Caco-2 (cell line): Measurements from ENCODE around the gene IGFL1. TPM values are rescaled to one million over a fixed set of nuclear protein-coding genes. Genes with fewer than 3 reads are reported as not detected.
"Not testable (repeated sequence)": the region's sequence is repeated elsewhere in the genome, so short reads cannot be mapped to it uniquely, and the experiment has no call there.

Experiments
- BruUV-seq: library from RNA; stranded (reverse); fragments of 400-500 nt; replicated peaks from 2 replicates; lab custom pipeline; 2021; lab: Mats Ljungman, UMichigan
- CTCF ChIA-PET: fragments of 300-600 bp; sonication (Branson Sonifier 250); formaldehyde crosslinking; loops from one replicate; lab custom pipeline; 2022; ENCODE audit warnings: antibody characterized with exemption; lab: Charles Lee
- POLR2A ChIA-PET: fragments of 300-600 bp; sonication (Branson Sonifier 250); formaldehyde crosslinking; loops from one replicate; lab custom pipeline; 2022; ENCODE audit warnings: antibody characterized with exemption; lab: Charles Lee
- DNase-seq, 2 experiments: peaks; one replicate each; pipeline versions ENCODE4 v3.0.0 to v3.0.0-alpha.2; 2020 to 2022
- H3K27me3 ChIP-seq: replicated peaks from 2 replicates; pipeline ENCODE4 v1.6.0; 2011; ENCODE audit warnings: low read length; ENCODE audit not compliant: control insufficient read depth, insufficient read depth
- H3K36me3 ChIP-seq: 2 replicates; pipeline ENCODE4 v1.5.1; 2011; ENCODE audit warnings: low read length; ENCODE audit not compliant: control insufficient read depth, insufficient read depth
- H3K4me1 ChIP-seq: fragments of 250-450 bp; sonication (Bioruptor Pico); 2 replicates; pipeline ENCODE4 v1.5.1; 2020; ENCODE audit warnings: mild to moderate bottlenecking
- H3K4me3 ChIP-seq: 2 replicates; pipeline ENCODE4 v1.5.1; 2011; ENCODE audit warnings: low read depth, mild to moderate bottlenecking, control low read depth, low read length
- H3K9me3 ChIP-seq: fragments of 250-450 bp; sonication (Bioruptor Pico); 2 replicates; pipeline ENCODE4 v1.5.1; 2020; ENCODE audit warnings: mild to moderate bottlenecking, moderate library complexity
- H3K27ac Mint-ChIP-seq: one replicate; pipeline ENCODE4 v1.8.0; 2022; ENCODE audit warnings: mixed read lengths; ENCODE audit not compliant: unreplicated experiment
- H3K27me3 Mint-ChIP-seq: one replicate; pipeline ENCODE4 v1.8.0; 2022; ENCODE audit warnings: mixed read lengths; ENCODE audit not compliant: insufficient read depth, unreplicated experiment
- H3K36me3 Mint-ChIP-seq: one replicate; pipeline ENCODE4 v1.8.0; 2022; ENCODE audit warnings: mild to moderate bottlenecking, mixed read lengths; ENCODE audit not compliant: insufficient read depth, unreplicated experiment
- H3K4me1 Mint-ChIP-seq: one replicate; pipeline ENCODE4 v1.8.0; 2022; ENCODE audit warnings: low read depth, mixed read lengths; ENCODE audit not compliant: unreplicated experiment
- H3K4me3 Mint-ChIP-seq: one replicate; pipeline ENCODE4 v1.8.0; 2022; ENCODE audit warnings: mild to moderate bottlenecking, moderate library complexity, mixed read lengths; ENCODE audit not compliant: unreplicated experiment
- H3K9me3 Mint-ChIP-seq: one replicate; pipeline ENCODE4 v1.8.0; 2022; ENCODE audit warnings: mixed read lengths; ENCODE audit not compliant: unreplicated experiment
- intact Hi-C: fragments of 100-400 bp; cut with micrococcal nuclease; formaldehyde crosslinking; loops from one replicate; pipeline ENCODE4 v1.10.0; 2022; ENCODE audit not compliant: unreplicated experiment
- total RNA-seq: library from RNA; stranded (reverse); gene quantifications from 2 replicates; pipeline ENCODE4 v1.2.3, GENCODE V29; 2022
- TF ChIP-seq, protein P1 (sequence below), 2 experiments: fragments of 200-600 bp in 1 of 2; IDR thresholded peaks; 1 replicate in 1 of 2; 2 replicates in 1 of 2; pipeline versions ENCODE4 v1.5.1 to v1.8.0; 2011 to 2022; ENCODE audit warnings: antibody characterized with exemption in 1 of 2, control low read depth in 1 of 2, inconsistent platforms in 1 of 2, low read depth in 1 of 2, low read length in 1 of 2, mild to moderate bottlenecking in 1 of 2, moderate library complexity in 1 of 2; ENCODE audit not compliant: insufficient read depth in 1 of 2, severe bottlenecking in 1 of 2, unreplicated experiment in 1 of 2

The IGFL1 gene
- total RNA-seq, 1 experiment from 2014 or later, result not detected

DNA sequence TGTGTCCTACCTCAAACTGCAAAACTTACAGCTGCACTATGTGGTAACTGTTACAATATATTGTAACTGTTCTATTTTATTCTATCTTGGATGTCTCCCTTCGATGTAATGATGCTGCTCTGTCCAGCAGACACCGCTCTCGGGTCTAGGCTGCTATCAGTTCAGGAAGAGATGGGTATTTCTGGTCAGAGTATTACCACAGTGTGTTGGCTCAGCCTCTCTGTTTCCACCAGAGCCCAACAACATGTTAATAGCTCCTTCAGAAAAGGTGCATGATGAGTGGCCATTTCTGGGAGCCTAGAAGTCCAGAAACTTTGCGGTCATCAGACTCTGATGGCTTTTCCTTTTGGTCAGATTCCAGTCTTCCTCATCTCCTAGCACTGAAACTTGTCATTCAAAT lies 35.9 kb upstream of the IGFL1 start:
- H3K4me1 Mint-ChIP-seq, result peaks cover 35% of the 10 kb centered on the region
- TF ChIP-seq, protein P1, sequence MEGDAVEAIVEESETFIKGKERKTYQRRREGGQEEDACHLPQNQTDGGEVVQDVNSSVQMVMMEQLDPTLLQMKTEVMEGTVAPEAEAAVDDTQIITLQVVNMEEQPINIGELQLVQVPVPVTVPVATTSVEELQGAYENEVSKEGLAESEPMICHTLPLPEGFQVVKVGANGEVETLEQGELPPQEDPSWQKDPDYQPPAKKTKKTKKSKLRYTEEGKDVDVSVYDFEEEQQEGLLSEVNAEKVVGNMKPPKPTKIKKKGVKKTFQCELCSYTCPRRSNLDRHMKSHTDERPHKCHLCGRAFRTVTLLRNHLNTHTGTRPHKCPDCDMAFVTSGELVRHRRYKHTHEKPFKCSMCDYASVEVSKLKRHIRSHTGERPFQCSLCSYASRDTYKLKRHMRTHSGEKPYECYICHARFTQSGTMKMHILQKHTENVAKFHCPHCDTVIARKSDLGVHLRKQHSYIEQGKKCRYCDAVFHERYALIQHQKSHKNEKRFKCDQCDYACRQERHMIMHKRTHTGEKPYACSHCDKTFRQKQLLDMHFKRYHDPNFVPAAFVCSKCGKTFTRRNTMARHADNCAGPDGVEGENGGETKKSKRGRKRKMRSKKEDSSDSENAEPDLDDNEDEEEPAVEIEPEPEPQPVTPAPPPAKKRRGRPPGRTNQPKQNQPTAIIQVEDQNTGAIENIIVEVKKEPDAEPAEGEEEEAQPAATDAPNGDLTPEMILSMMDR (IDR thresholded peaks at IDR 0.05; ENCODE audit: insufficient read depth in 1 of 2, low read depth in 1 of 2, low read length in 1 of 2, severe bottlenecking in 1 of 2, unreplicated experiment in 1 of 2), result no peak
- Histone ChIP-seq H3K4me3 (no peak overlapping the region), H3K27me3 (no peaks in the 10 kb centered on the region), H3K9me3 (no peaks in the 10 kb centered on the region), H3K4me1 (peaks cover 33% of the 10 kb centered on the region), H3K36me3 (no peaks in the 10 kb centered on the region)
- intact Hi-C loops, result loop anchor here (1.0 kb wide), 3 partner anchors 10 to 72 kb away; no protein-coding TSS in a partner anchor
- ChIA-PET POLR2A (interaction anchor here (1.0 kb wide), 1 partner anchor 17 kb away, joined by 4 read pairs; no protein-coding TSS in a partner anchor), CTCF (interaction anchor here (0.6 to 1.4 kb wide), 6 partner anchors 17 to 597 kb away, joined by 3 to 6 read pairs (median 4); partner anchors contain the start of gene IGFL2)
- no peaks in the 10 kb centered on the region for H3K9me3 Mint-ChIP-seq
- H3K36me3 Mint-ChIP-seq, result no peaks in the 10 kb centered on the region
- peak overlapping the region; percentile 87 for H3K27ac Mint-ChIP-seq
- no peak overlapping the region for H3K4me3 Mint-ChIP-seq
- BruUV-seq, result no TSS peak
- no peaks in the 10 kb centered on the region for H3K27me3 Mint-ChIP-seq
- DNase-seq, result no peak

DNA sequence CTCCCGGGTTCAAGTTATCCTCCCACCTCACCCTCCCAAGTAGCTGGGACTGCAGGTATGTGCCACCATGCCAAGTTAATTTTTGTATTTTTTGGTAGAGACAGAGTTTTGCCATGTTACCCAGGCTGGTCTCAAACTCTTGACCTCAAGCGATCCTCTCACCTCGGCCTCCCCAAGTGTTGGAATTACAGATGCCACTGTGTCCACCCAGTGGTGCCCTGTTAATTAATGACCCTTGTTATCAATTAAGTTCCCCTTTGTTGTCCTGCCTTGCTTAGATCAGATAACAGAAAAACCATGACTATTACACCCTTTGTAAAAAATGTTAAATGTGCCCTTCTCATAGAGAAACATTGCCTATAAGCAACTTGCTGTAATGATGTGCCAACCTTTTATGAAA lies 34.4 kb upstream of the IGFL1 start:
- Histone ChIP-seq H3K36me3 (no peaks in the 10 kb centered on the region), H3K4me3 (no peak overlapping the region), H3K9me3 (no peaks in the 10 kb centered on the region), H3K4me1 (peaks cover 30% of the 10 kb centered on the region), H3K27me3 (no peaks in the 10 kb centered on the region)
- Mint-ChIP-seq H3K9me3 (no peaks in the 10 kb centered on the region), H3K27ac (no peak overlapping the region), H3K4me3 (no peak overlapping the region), H3K27me3 (no peaks in the 10 kb centered on the region), H3K4me1 (peaks cover 31% of the 10 kb centered on the region), H3K36me3 (no peaks in the 10 kb centered on the region)
- no peak for DNase-seq
- BruUV-seq, result no TSS peak
- ChIA-PET POLR2A (no interaction called here), CTCF (interaction anchor here (0.7 kb wide), 1 partner anchor 74 kb away, joined by 3 read pairs; no protein-coding TSS in a partner anchor)
- TF ChIP-seq, protein P1 (IDR thresholded peaks at IDR 0.05; ENCODE audit: insufficient read depth in 1 of 2, low read depth in 1 of 2, low read length in 1 of 2, severe bottlenecking in 1 of 2, unreplicated experiment in 1 of 2), result no peak
- intact Hi-C loops, result no loop called here

- H3K36me3 ChIP-seq, H3K36me3 Mint-ChIP-seq, POLR2A ChIA-PET, H3K9me3 Mint-ChIP-seq, H3K9me3 ChIP-seq, intact Hi-C loops, H3K4me3 ChIP-seq, DNase-seq, H3K27ac Mint-ChIP-seq, H3K4me3 Mint-ChIP-seq, H3K27me3 ChIP-seq, H3K27me3 Mint-ChIP-seq, CTCF ChIA-PET, BruUV-seq: not testable (repeated sequence)
- peaks cover 29% of the 10 kb centered on the region for H3K4me1 Mint-ChIP-seq
- H3K4me1 ChIP-seq, result peaks cover 30% of the 10 kb centered on the region
Observed at GRCh38 chr19:46195919-46196318, 33.6 kb upstream of the IGFL1 start.
